Liver (tissue), 8 donors: Measurements from ENCODE around the gene SMIM45.

ENCODE experiments used
- DNase-seq: peaks from one replicate; pipeline ENCODE4 v3.0.0-alpha.2; 2017; ENCODE audit warnings: low spot score
- H3K27ac ChIP-seq, 2 donors: one replicate each; pipeline ENCODE4 v1.7.0; 2013; ENCODE audit warnings: inconsistent platforms in 2 of 2, low read length in 2 of 2, control low read depth in 1 of 2, low read depth in 1 of 2, mild to moderate bottlenecking in 1 of 2
- H3K27me3 ChIP-seq, 4 donors: one replicate each; pipeline versions ENCODE4 v1.6.1 to v1.7.0; 2013; ENCODE audit warnings: low read length in 3 of 4, inconsistent platforms in 1 of 4, mild to moderate bottlenecking in 1 of 4, moderate library complexity in 1 of 4; ENCODE audit not compliant: control insufficient read depth in 4 of 4, insufficient read depth in 4 of 4
- H3K36me3 ChIP-seq, 4 donors: one replicate each; pipeline versions ENCODE4 v1.6.1 to v1.7.0; 2013; ENCODE audit warnings: low read length in 3 of 4, mild to moderate bottlenecking in 3 of 4, low read depth in 1 of 4, moderate library complexity in 1 of 4; ENCODE audit not compliant: control insufficient read depth in 4 of 4, insufficient read depth in 3 of 4
- H3K4me1 ChIP-seq, 4 donors: one replicate each; pipeline versions ENCODE4 v1.6.1 to v1.7.0; 2013; ENCODE audit warnings: low read length in 3 of 4, mild to moderate bottlenecking in 3 of 4, moderate library complexity in 1 of 4; ENCODE audit not compliant: control insufficient read depth in 4 of 4, insufficient read depth in 4 of 4
- H3K4me3 ChIP-seq, 3 donors: one replicate each; pipeline versions ENCODE4 v1.6.1 to v1.7.0; 2013; ENCODE audit warnings: low read length in 3 of 3, control low read depth in 1 of 3, low read depth in 1 of 3, mild to moderate bottlenecking in 1 of 3
- H3K9ac ChIP-seq, 2 donors: one replicate each; pipeline ENCODE4 v1.7.0; 2013; ENCODE audit warnings: low read length in 2 of 2, mild to moderate bottlenecking in 2 of 2, moderate library complexity in 2 of 2, control low read depth in 1 of 2, low read depth in 1 of 2
- H3K9me3 ChIP-seq, 4 donors: one replicate each; pipeline versions ENCODE4 v1.6.1 to v1.7.0; 2013; ENCODE audit warnings: low read length in 3 of 4; ENCODE audit not compliant: control insufficient read depth in 4 of 4
- EGR1 ChIP-seq, 2 donors: IDR thresholded peaks; 2 replicates each; pipeline ENCODE4 v1.6.1; 2016 to 2018; ENCODE audit warnings: antibody characterized with exemption in 2 of 2, low read depth in 2 of 2
- FOXA1 ChIP-seq: IDR thresholded peaks from 2 replicates; pipeline ENCODE4 v1.6.1; 2016; ENCODE audit warnings: antibody characterized with exemption
- FOXA2 ChIP-seq: IDR thresholded peaks from 2 replicates; pipeline ENCODE4 v1.6.1; 2016; ENCODE audit warnings: antibody characterized with exemption
- GABPA ChIP-seq, 2 donors: IDR thresholded peaks in 1 of 2; conservative IDR thresholded peaks in 1 of 2; 2 replicates each; pipeline ENCODE4 v1.6.1; 2016; ENCODE audit warnings: antibody characterized with exemption in 2 of 2, mild to moderate bottlenecking in 1 of 2, moderate library complexity in 1 of 2
- HNF4A ChIP-seq, 2 donors: conservative IDR thresholded peaks; 2 replicates each; pipeline ENCODE4 v1.6.1; 2016; ENCODE audit warnings: antibody characterized with exemption in 2 of 2, mild to moderate bottlenecking in 2 of 2
- HNF4G ChIP-seq: IDR thresholded peaks from 2 replicates; pipeline ENCODE4 v1.6.1; 2016; ENCODE audit warnings: antibody characterized with exemption
- JUND ChIP-seq, 2 donors: IDR thresholded peaks; 2 replicates each; pipeline ENCODE4 v1.6.1; 2016; ENCODE audit warnings: antibody characterized with exemption in 2 of 2
- NR2F2 ChIP-seq: IDR thresholded peaks from 2 replicates; pipeline ENCODE4 v1.6.1; 2016; ENCODE audit warnings: antibody characterized with exemption
- RAD21 ChIP-seq, 2 donors: IDR thresholded peaks; 2 replicates each; pipeline ENCODE4 v1.6.1; 2016; ENCODE audit warnings: antibody characterized with exemption in 2 of 2, mild to moderate bottlenecking in 2 of 2
- RXRA ChIP-seq, 2 donors: IDR thresholded peaks; 2 replicates each; pipeline ENCODE4 v1.6.1; 2017 to 2018; ENCODE audit warnings: antibody characterized with exemption in 2 of 2, mild to moderate bottlenecking in 1 of 2
- SP1 ChIP-seq: IDR thresholded peaks from 2 replicates; pipeline ENCODE4 v1.6.1; 2018; ENCODE audit warnings: antibody characterized with exemption, mild to moderate bottlenecking
- TAF1 ChIP-seq: conservative IDR thresholded peaks from 2 replicates; pipeline ENCODE4 v1.6.1; 2016; ENCODE audit warnings: antibody characterized with exemption, mild to moderate bottlenecking
- YY1 ChIP-seq: IDR thresholded peaks from 2 replicates; pipeline ENCODE4 v1.6.1; 2016; ENCODE audit warnings: antibody characterized with exemption, mild to moderate bottlenecking
- WGBS: extraction: QIAGEN DNeasy Blood & Tissue Kit; methylation state at CpG from one replicate; pipeline ENCODE4 v1.1.7; 2013; 5-methylcytosine and 5-hydroxymethylcytosine counted together
- TF ChIP-seq, protein P1 (sequence below): fragments of 150-350 bp; IDR thresholded peaks from 2 replicates; pipeline ENCODE4 v1.5.1; 2017; ENCODE audit warnings: improper control_type of control experiment, low read depth, low read length; ENCODE audit not compliant: missing input control
- TF ChIP-seq, protein P2 (sequence below): IDR thresholded peaks from 2 replicates; pipeline ENCODE4 v1.6.1; 2016; ENCODE audit warnings: antibody characterized with exemption
- TF ChIP-seq, protein P3 (sequence below): IDR thresholded peaks from 2 replicates; pipeline ENCODE4 v1.6.1; 2016; ENCODE audit warnings: antibody characterized with exemption
- TF ChIP-seq, protein P4 (sequence below): IDR thresholded peaks from 2 replicates; pipeline ENCODE4 v1.6.1; 2016; ENCODE audit warnings: antibody characterized with exemption, mild to moderate bottlenecking
- TF ChIP-seq, protein P5 (sequence below): IDR thresholded peaks from 2 replicates; pipeline ENCODE4 v1.6.1; 2016; ENCODE audit warnings: antibody characterized with exemption
- donor health status: healthy.
- donor health status: healthy.
- donor health status: healthy.
- donor health status: healthy.
- donor health status: healthy.

Gene SMIM45

DNA sequence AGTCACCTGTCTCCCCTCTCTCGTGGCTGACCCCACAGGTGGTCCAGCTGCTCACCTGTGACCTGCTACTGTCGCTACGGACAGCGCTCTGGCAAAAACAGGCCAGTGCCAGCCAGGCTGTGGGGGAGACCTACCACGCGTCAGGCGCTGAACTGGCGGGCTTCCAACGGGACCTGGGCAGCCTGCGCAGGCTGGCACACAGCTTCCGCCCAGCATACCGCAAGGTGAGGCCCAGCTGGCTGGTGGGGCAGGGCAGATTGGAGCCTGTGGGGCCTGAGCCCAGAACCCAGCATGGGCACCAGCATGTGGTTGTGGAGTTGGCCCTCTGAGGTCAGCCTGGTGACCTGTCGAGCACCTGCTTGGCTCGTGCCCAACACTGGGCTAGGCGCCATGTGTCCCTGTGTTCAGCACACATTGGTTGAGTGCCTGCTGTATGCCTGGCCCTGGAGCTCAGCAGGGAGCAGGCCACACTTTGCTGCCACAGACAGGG lies 49.0 kb upstream of the SMIM45 start (continued):
- TF ChIP-seq, protein P1, sequence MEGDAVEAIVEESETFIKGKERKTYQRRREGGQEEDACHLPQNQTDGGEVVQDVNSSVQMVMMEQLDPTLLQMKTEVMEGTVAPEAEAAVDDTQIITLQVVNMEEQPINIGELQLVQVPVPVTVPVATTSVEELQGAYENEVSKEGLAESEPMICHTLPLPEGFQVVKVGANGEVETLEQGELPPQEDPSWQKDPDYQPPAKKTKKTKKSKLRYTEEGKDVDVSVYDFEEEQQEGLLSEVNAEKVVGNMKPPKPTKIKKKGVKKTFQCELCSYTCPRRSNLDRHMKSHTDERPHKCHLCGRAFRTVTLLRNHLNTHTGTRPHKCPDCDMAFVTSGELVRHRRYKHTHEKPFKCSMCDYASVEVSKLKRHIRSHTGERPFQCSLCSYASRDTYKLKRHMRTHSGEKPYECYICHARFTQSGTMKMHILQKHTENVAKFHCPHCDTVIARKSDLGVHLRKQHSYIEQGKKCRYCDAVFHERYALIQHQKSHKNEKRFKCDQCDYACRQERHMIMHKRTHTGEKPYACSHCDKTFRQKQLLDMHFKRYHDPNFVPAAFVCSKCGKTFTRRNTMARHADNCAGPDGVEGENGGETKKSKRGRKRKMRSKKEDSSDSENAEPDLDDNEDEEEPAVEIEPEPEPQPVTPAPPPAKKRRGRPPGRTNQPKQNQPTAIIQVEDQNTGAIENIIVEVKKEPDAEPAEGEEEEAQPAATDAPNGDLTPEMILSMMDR, result no peak
- TF ChIP-seq FOXA1, result peak; percentile 15
- TF ChIP-seq TAF1, result no peak
- peak; percentile 59 for TF ChIP-seq SP1
- TF ChIP-seq HNF4A (conservative IDR thresholded peaks at IDR 0.05), result peak; percentile 54 to 89
- no peak for TF ChIP-seq HNF4G
- TF ChIP-seq, protein P2, sequence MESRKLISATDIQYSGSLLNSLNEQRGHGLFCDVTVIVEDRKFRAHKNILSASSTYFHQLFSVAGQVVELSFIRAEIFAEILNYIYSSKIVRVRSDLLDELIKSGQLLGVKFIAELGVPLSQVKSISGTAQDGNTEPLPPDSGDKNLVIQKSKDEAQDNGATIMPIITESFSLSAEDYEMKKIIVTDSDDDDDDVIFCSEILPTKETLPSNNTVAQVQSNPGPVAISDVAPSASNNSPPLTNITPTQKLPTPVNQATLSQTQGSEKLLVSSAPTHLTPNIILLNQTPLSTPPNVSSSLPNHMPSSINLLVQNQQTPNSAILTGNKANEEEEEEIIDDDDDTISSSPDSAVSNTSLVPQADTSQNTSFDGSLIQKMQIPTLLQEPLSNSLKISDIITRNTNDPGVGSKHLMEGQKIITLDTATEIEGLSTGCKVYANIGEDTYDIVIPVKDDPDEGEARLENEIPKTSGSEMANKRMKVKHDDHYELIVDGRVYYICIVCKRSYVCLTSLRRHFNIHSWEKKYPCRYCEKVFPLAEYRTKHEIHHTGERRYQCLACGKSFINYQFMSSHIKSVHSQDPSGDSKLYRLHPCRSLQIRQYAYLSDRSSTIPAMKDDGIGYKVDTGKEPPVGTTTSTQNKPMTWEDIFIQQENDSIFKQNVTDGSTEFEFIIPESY, result no peak
- TF ChIP-seq GABPA (IDR thresholded peaks at IDR 0.05 in 1 of 2, conservative IDR thresholded peaks at IDR 0.05 in 1 of 2), result no peak
- TF ChIP-seq JUND (IDR thresholded peaks at IDR 0.05), result no peak
- TF ChIP-seq, protein P3, sequence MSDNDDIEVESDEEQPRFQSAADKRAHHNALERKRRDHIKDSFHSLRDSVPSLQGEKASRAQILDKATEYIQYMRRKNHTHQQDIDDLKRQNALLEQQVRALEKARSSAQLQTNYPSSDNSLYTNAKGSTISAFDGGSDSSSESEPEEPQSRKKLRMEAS, result peak; percentile 91
- TF ChIP-seq EGR1 (IDR thresholded peaks at IDR 0.05; ENCODE audit: low read depth in 2 of 2), result no peak
- peak; percentile 85 to 86 for TF ChIP-seq RXRA (IDR thresholded peaks at IDR 0.05)

DNA sequence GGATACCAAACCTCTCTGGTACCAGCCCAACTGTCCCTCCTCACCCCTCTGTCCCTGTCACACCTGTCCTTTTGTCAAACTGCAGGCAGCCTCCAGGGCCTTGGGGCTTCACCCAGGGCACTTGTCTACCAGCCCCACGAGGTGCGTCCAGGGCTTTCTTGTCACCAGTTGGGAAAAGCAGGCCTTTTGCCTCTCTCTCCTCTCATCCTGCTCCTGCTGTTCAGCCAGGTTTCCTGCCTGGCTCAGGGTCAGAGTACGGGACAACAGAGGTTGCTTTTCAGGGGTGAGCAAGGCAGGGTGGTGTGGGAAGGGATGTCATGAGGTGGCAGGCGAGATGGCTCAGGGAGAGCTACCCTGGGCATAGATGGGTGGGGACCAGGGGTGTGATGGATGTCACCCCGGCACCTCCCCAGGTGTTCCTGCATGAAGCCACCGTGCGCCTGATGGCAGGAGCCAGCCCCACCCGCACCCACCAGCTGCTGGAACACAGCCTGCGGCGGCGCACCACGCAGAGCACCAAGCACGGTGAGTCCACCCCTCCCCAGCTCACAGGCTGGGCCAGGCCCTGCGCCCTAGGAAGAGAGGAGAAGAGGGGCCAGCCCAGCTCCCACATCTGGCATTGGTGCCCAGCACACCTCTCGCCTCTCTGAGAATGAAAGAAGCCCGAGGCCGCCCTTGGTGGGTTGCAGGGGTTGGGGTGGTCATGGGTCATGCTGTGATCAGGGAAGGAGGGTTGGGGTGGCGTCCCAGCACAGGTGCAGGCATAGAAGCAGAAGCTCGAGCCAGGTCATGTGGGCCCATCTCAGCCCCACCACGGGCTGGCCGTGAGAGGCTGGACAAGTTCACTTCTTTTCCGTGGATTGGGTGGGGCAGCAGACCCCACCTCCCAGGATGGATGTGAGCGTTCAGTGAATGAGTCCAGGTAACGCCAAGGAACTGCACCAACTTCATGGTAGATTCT lies 47.2 kb upstream of the SMIM45 start:
- no peaks in the 10 kb centered on the region for H3K27me3 ChIP-seq
- no peak for TF ChIP-seq TAF1
- no peak for TF ChIP-seq FOXA2
- no peak for TF ChIP-seq SP1
- TF ChIP-seq YY1, result no peak
- TF ChIP-seq, protein P4, sequence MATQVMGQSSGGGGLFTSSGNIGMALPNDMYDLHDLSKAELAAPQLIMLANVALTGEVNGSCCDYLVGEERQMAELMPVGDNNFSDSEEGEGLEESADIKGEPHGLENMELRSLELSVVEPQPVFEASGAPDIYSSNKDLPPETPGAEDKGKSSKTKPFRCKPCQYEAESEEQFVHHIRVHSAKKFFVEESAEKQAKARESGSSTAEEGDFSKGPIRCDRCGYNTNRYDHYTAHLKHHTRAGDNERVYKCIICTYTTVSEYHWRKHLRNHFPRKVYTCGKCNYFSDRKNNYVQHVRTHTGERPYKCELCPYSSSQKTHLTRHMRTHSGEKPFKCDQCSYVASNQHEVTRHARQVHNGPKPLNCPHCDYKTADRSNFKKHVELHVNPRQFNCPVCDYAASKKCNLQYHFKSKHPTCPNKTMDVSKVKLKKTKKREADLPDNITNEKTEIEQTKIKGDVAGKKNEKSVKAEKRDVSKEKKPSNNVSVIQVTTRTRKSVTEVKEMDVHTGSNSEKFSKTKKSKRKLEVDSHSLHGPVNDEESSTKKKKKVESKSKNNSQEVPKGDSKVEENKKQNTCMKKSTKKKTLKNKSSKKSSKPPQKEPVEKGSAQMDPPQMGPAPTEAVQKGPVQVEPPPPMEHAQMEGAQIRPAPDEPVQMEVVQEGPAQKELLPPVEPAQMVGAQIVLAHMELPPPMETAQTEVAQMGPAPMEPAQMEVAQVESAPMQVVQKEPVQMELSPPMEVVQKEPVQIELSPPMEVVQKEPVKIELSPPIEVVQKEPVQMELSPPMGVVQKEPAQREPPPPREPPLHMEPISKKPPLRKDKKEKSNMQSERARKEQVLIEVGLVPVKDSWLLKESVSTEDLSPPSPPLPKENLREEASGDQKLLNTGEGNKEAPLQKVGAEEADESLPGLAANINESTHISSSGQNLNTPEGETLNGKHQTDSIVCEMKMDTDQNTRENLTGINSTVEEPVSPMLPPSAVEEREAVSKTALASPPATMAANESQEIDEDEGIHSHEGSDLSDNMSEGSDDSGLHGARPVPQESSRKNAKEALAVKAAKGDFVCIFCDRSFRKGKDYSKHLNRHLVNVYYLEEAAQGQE, result no peak
- TF ChIP-seq HNF4A (conservative IDR thresholded peaks at IDR 0.05), result no peak
- no peak for TF ChIP-seq HNF4G
- TF ChIP-seq GABPA (IDR thresholded peaks at IDR 0.05 in 1 of 2, conservative IDR thresholded peaks at IDR 0.05 in 1 of 2), result no peak
- TF ChIP-seq, protein P3, result no peak
- no peak for TF ChIP-seq RXRA (IDR thresholded peaks at IDR 0.05)
- TF ChIP-seq, protein P5, sequence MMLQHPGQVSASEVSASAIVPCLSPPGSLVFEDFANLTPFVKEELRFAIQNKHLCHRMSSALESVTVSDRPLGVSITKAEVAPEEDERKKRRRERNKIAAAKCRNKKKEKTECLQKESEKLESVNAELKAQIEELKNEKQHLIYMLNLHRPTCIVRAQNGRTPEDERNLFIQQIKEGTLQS, result no peak
- TF ChIP-seq JUND (IDR thresholded peaks at IDR 0.05), result no peak
- no peak for TF ChIP-seq EGR1 (IDR thresholded peaks at IDR 0.05; ENCODE audit: low read depth in 2 of 2)
- TF ChIP-seq RAD21 (IDR thresholded peaks at IDR 0.05), result no peak
- no peak for TF ChIP-seq NR2F2
- TF ChIP-seq, protein P1, result no peak
- no peak for TF ChIP-seq FOXA1
- TF ChIP-seq, protein P2, result no peak
- H3K27ac ChIP-seq, result no peak overlapping the region
- H3K4me1 ChIP-seq, result peaks cover 2 to 31% (median 20%) of the 10 kb centered on the region in 4 donors
- no peak for DNase-seq
- peaks cover 24 to 38% (median 31%) of the 10 kb centered on the region in 4 donors for H3K36me3 ChIP-seq
- no peak overlapping the region for H3K4me3 ChIP-seq
- WGBS, result 93% methylated on average over 24 of the region's 24 CpGs
- no peak overlapping the region for H3K9ac ChIP-seq
- no peaks in the 10 kb centered on the region for H3K9me3 ChIP-seq
